GM18526 (cell line): ENCODE measurements around the gene CAMK1G.

ENCODE experiments used
- POLR2A ChIP-seq: IDR thresholded peaks from 3 replicates; pipeline ENCODE4 v1.6.1; 2011; ENCODE audit not compliant: insufficient read length; ENCODE audit errors: extremely low read depth

Gene CAMK1G

DNA sequence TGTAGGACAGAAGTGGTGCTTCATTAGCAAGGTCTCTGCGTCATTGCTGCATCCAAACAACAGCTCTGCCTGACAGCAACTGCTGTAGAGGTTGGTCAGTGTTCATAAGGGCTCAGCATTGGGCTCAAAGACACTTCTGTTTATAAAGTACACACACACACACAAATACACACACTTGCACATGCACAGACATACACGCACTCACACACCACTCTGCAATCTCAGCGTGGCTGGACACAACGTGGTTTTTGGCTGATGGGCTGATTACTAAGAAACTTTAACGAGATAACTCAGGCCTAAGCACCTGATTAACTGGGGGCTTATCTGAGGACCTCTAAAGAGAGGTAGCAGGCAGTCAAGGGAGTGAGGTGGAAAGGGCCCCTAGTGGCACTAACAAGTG, 20.4 kb downstream of the CAMK1G start:
- no peak for TF ChIP-seq POLR2A

GRCh38 chr1:209607102-209607794, 23.7 kb downstream of the CAMK1G start:
- TF ChIP-seq POLR2A: no peak

DNA sequence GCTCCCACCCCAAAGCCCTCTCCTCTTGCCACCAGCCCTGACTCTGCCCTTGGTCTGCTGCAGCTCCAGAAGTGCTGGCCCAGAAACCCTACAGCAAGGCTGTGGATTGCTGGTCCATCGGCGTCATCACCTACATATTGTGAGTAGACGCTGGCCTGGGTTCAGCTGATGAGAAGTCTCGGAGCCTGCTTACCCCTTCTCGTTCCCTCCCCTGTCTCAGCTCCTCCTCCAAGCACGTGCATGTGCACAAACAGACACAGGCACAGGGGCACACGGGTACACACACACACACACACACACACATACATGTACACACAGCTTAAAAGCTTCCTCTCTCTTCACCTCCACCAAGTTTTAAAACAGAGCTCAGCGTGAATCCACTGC, 24.3 kb downstream of the CAMK1G start:
- TF ChIP-seq POLR2A: no peak

DNA sequence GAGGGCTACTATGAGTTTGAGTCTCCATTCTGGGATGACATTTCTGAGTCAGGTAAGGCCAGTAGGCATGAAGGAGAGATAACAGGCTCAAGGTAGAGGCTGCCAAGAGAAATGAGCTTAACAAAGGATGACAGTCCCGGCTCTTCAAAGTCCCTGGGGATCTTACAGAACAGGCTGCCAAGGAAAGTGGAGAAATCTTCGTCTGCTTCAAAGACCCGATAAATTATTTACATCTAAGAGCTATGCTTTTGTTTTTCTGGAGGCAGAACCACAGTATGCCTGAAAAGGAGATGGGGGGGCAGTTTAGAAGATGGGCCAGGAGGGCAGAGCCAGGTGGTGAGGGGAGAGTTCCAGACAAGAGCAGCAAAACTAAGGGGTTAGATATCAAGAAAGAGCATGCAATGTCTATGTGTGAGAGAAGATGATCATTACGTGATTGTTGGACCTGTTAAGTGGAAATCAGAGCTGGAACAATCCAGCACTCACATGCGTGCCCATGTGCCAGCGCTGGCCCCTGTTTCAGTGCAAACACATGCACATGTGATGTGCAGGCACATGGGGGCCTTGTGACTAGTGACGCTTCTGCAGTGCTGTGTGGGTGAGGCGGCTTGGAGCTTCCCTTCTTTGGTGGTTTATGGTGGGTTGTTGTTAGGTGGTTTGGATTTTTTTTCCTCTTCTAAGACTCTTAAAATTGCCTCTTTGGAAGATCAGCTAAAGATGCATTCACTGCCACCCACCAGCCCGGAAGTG, 25.7 kb downstream of the CAMK1G start:
- no peak for TF ChIP-seq POLR2A

- TF ChIP-seq POLR2A: no peak
These were observed 26.5 kb downstream of the CAMK1G start for GRCh38 chr1:209609791-209610630.

DNA sequence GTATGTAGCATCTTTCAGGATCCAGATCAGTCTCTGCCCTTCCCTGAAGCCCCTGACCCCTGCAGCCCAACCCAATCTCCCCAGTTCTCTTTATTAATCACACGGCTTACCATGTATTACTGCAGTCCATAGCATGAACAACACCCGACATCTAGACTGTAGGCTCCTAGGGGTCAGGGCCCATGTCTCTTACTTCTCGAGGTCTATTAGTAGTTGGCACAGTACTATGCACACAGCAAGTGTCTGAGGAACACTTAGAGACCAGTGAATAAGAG, 27.1 kb downstream of the CAMK1G start:
- TF ChIP-seq POLR2A: no peak

- no peak for TF ChIP-seq POLR2A
These were observed 28.5 kb downstream of the CAMK1G start for GRCh38 chr1:209611771-209612570.

DNA sequence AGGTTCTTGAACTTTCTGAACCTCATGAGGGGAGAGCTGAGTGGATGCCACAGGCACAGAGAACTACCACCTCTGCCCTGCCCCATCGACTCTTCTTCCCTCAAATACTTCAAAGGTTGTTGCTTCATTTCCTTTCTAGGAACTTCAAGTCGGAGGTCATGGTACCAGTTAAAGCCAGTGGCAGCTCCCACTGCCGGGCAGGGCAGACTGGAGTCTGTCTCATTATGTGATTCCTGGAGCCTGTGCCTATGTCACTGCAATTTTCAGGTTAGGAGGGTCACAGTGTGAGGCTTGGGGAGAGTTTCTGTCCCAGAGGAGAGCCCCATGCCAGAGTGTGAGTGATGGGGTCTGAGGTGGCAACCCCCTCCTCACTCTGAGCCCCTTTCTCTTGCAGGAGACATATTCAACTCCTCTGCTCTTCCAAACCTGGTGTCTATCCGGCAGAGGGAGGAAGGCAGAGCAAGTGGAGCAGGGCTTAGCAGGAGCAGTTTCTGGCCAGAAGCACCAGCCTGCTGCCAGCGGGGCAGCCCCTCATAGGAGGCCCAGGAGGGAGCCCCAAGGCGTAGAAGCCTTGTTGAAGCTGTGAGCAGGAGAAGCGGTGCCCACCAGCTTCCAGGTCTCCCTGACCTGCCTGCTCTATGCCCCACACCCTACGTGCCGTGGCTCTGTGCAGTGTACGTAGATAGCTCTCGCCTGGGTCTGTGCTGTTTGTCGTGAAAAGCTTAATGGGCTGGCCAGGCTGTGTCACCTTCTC, 29.3 kb downstream of the CAMK1G start:
- TF ChIP-seq POLR2A: no peak

GRCh38 chr1:209613400-209614150, 30.1 kb downstream of the CAMK1G start:
- no peak for TF ChIP-seq POLR2A

DNA sequence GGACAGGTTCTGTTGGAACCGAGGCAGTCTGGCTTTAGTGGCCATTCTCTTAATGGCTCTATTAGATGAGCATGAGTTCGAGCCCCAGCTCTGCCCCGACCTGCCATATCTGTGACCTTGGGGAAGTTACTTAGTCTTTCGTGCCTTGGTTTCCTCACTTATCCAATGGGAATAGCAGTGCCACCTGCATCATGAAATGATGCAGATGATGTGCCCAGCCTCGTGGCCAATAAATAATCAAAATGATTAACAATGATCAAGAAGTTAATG, 30.6 kb downstream of the CAMK1G start:
- no peak for TF ChIP-seq POLR2A

DNA sequence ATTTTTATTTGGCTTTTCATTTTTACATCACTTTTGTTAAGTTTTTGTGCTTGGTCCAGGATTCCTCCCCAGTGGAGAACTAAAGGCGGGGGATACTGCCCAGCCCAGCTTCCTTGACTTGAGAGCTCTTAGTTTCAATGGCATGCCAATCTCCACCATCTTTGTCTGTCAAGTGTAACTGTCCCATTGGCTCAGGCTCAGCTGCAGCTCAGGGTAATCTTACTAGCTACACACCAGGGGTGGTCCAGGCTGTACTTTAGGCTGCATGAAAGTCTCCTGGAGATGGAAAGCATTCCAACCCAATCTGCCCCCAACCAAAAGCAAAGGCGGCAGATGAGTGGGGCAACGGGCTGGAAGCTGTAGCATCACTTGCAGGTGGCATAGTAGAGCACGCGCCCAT, 31.4 kb downstream of the CAMK1G start:
- TF ChIP-seq POLR2A: no peak

DNA sequence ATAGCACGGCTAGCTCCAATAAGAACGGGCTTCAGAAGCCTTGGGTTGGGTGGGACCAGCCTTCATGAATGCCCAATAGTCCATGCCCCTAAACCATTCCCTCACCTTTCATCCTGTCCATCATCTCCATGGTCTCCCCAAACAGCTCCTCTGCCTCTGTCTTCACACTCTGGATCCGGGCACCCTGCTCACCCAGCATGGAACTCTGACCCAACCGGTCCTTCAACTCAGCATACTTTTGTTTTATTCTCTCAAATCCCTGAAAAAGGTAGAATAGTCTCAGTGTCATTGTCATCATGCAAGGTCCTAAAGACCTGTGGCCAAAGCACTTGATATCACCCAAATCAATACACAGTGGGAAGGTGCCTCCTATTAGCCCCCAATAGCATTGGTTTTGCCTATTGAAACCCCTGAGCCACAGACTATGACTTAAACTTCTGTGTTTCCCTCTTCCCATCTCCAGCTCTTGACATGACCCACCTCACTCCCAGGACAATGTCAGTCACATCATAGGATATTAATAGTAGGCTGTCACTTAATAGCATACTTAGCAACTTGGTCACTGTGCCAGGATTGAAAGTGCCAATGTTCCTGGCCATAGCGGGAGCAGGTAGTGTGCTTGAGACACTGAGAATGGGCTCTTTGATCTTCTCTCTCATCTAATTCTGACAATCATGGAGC, 33.0 kb downstream of the CAMK1G start:
- no peak for TF ChIP-seq POLR2A

GRCh38 chr1:209617047-209617673, 33.6 kb downstream of the CAMK1G start:
- no peak for TF ChIP-seq POLR2A

GRCh38 chr1:209617755-209618154, 34.2 kb downstream of the CAMK1G start:
- TF ChIP-seq POLR2A: no peak

GRCh38 chr1:209618291-209618690, 34.8 kb downstream of the CAMK1G start:
- no peak for TF ChIP-seq POLR2A
